Measurements from ENCODE around the gene OR6S1.

The OR6S1 gene

GRCh38 chr14:20683891-20684661 lies 42.6 kb upstream of the OR6S1 start, which contains the start of gene RNASE4 (continued):
- peak; percentile 82; the same call in 1 of the 2 replicates for TF ChIP-seq SALL2 (tag by site-specific recombination; IDR thresholded peaks at IDR 0.05; ENCODE audit: borderline replicate concordance)
- TF ChIP-seq GFI1B (tag by site-specific recombination; IDR thresholded peaks at IDR 0.05), result peak; percentile 51; the same call in 1 of the 2 replicates
- TF ChIP-seq REPIN1 (tag by site-specific recombination; IDR thresholded peaks at IDR 0.05; ENCODE audit: low read depth), result no peak
- TF ChIP-seq HOXD13 (CRISPR knock-in tag; IDR thresholded peaks at IDR 0.05; ENCODE audit: borderline replicate concordance), result no peak
- TF ChIP-seq ZNF623 (tag by site-specific recombination; IDR thresholded peaks at IDR 0.05), result no peak
- TF ChIP-seq ZNF133 (tag by site-specific recombination; IDR thresholded peaks at IDR 0.05), result no peak
- no peak for TF ChIP-seq ZNF571 (tag by site-specific recombination; IDR thresholded peaks at IDR 0.05)
- TF ChIP-seq, protein P1, sequence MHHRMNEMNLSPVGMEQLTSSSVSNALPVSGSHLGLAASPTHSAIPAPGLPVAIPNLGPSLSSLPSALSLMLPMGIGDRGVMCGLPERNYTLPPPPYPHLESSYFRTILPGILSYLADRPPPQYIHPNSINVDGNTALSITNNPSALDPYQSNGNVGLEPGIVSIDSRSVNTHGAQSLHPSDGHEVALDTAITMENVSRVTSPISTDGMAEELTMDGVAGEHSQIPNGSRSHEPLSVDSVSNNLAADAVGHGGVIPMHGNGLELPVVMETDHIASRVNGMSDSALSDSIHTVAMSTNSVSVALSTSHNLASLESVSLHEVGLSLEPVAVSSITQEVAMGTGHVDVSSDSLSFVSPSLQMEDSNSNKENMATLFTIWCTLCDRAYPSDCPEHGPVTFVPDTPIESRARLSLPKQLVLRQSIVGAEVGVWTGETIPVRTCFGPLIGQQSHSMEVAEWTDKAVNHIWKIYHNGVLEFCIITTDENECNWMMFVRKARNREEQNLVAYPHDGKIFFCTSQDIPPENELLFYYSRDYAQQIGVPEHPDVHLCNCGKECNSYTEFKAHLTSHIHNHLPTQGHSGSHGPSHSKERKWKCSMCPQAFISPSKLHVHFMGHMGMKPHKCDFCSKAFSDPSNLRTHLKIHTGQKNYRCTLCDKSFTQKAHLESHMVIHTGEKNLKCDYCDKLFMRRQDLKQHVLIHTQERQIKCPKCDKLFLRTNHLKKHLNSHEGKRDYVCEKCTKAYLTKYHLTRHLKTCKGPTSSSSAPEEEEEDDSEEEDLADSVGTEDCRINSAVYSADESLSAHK (tag by site-specific recombination; IDR thresholded peaks at IDR 0.05), result peak; percentile 53; the same call in 1 of the 2 replicates
- no peak; the same call in none of the 2 replicates for TF ChIP-seq ZBTB8A (tag by site-specific recombination; IDR thresholded peaks at IDR 0.05)
- peak; percentile 79; the same call in 1 of the 2 replicates for TF ChIP-seq ZFP37 (tag by site-specific recombination; IDR thresholded peaks at IDR 0.05)
- peak; percentile 85; the same call in 1 of the 2 replicates for TF ChIP-seq ZBTB48 (tag by site-specific recombination; IDR thresholded peaks at IDR 0.05)
- TF ChIP-seq BCL6B (tag by site-specific recombination; IDR thresholded peaks at IDR 0.05), result no peak
- TF ChIP-seq, protein P2, sequence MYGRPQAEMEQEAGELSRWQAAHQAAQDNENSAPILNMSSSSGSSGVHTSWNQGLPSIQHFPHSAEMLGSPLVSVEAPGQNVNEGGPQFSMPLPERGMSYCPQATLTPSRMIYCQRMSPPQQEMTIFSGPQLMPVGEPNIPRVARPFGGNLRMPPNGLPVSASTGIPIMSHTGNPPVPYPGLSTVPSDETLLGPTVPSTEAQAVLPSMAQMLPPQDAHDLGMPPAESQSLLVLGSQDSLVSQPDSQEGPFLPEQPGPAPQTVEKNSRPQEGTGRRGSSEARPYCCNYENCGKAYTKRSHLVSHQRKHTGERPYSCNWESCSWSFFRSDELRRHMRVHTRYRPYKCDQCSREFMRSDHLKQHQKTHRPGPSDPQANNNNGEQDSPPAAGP (tag by site-specific recombination; IDR thresholded peaks at IDR 0.05), result peak; percentile 47
- TF ChIP-seq SCRT2 (tag by site-specific recombination; IDR thresholded peaks at IDR 0.05), result no peak
- peak; percentile 70; the same call in 1 of the 2 replicates for TF ChIP-seq ZNF660 (tag by site-specific recombination; IDR thresholded peaks at IDR 0.05)
- TF ChIP-seq, protein P3, sequence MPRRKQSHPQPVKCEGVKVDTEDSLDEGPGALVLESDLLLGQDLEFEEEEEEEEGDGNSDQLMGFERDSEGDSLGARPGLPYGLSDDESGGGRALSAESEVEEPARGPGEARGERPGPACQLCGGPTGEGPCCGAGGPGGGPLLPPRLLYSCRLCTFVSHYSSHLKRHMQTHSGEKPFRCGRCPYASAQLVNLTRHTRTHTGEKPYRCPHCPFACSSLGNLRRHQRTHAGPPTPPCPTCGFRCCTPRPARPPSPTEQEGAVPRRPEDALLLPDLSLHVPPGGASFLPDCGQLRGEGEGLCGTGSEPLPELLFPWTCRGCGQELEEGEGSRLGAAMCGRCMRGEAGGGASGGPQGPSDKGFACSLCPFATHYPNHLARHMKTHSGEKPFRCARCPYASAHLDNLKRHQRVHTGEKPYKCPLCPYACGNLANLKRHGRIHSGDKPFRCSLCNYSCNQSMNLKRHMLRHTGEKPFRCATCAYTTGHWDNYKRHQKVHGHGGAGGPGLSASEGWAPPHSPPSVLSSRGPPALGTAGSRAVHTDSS (tag by site-specific recombination; IDR thresholded peaks at IDR 0.05), result no peak
- TF ChIP-seq ZNF292 (tag by site-specific recombination; IDR thresholded peaks at IDR 0.05; ENCODE audit: borderline replicate concordance, low read depth), result no peak
- 0 out of 2 replicates have a peak, but pooled peaks have one; percentile 13 for TF ChIP-seq ZNF10 (tag by site-specific recombination; IDR thresholded peaks at IDR 0.05)
- TF ChIP-seq, protein P4, sequence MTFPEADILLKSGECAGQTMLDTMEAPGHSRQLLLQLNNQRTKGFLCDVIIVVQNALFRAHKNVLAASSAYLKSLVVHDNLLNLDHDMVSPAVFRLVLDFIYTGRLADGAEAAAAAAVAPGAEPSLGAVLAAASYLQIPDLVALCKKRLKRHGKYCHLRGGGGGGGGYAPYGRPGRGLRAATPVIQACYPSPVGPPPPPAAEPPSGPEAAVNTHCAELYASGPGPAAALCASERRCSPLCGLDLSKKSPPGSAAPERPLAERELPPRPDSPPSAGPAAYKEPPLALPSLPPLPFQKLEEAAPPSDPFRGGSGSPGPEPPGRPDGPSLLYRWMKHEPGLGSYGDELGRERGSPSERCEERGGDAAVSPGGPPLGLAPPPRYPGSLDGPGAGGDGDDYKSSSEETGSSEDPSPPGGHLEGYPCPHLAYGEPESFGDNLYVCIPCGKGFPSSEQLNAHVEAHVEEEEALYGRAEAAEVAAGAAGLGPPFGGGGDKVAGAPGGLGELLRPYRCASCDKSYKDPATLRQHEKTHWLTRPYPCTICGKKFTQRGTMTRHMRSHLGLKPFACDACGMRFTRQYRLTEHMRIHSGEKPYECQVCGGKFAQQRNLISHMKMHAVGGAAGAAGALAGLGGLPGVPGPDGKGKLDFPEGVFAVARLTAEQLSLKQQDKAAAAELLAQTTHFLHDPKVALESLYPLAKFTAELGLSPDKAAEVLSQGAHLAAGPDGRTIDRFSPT (tag by site-specific recombination; IDR thresholded peaks at IDR 0.05), result no peak; the same call in 1 of the 2 replicates
- TF ChIP-seq ZNF449 (tag by site-specific recombination; IDR thresholded peaks at IDR 0.05), result peak; percentile 11; the same call in 1 of the 2 replicates
- TF ChIP-seq ZBTB17 (tag by site-specific recombination; IDR thresholded peaks at IDR 0.05), result peak; percentile 61; the same call in 1 of the 2 replicates
- peak; percentile 72 for TF ChIP-seq KLF16 (tag by site-specific recombination; IDR thresholded peaks at IDR 0.05)
- TF ChIP-seq, protein P5, sequence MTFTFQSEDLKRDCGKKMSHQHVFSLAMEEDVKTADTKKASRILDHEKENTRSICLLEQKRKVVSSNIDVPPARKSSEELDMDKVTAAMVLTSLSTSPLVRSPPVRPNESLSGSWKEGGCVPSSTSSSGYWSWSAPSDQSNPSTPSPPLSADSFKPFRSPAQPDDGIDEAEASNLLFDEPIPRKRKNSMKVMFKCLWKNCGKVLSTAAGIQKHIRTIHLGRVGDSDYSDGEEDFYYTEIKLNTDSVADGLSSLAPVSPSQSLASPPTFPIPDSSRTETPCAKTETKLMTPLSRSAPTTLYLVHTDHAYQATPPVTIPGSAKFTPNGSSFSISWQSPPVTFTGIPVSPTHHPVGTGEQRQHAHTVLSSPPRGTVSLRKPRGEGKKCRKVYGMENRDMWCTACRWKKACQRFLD (tag by site-specific recombination; IDR thresholded peaks at IDR 0.05), result no peak
- no peak; the same call in 1 of the 2 replicates for TF ChIP-seq ZNF394 (tag by site-specific recombination; IDR thresholded peaks at IDR 0.05; ENCODE audit: borderline replicate concordance)

Measured in HEK293 (cell line).